CD4-positive, alpha-beta T cell (primary cell): Measurements from ENCODE around the gene R3HDM2. TPM values are rescaled to one million over a fixed set of nuclear protein-coding genes. Genes with fewer than 3 reads are reported as not detected.

Experiments used
- ATAC-seq: fragments of 200-7000 bp; cut with Tn5 transposase; one replicate; pipeline ENCODE4 v1.10.0; 2022; ENCODE audit warnings: mild to moderate bottlenecking; ENCODE audit not compliant: poor library complexity
- CTCF ChIA-PET: fragments of 350-600 bp; sonication (Branson Sonifier 250); formaldehyde crosslinking; loops from one replicate; lab custom pipeline; 2021; ENCODE audit warnings: antibody characterized with exemption, inconsistent platforms; lab: Charles Lee
- POLR2A ChIA-PET: fragments of 350-600 bp; sonication (Branson Sonifier 250); formaldehyde crosslinking; loops from one replicate; lab custom pipeline; 2021; ENCODE audit warnings: antibody characterized with exemption, inconsistent platforms; lab: Charles Lee
- DNase-seq, 14 experiments: peaks; one replicate each; pipeline ENCODE4 v3.0.0-alpha.2; 2013 to 2020; ENCODE audit warnings: mixed read lengths in 2 of 14
- H3K27ac ChIP-seq, 2 donors: one replicate each; pipeline versions ENCODE4 v1.5.1 to v1.7.0; 2013; ENCODE audit warnings: low read length in 2 of 2, low read depth in 1 of 2, mild to moderate bottlenecking in 1 of 2
- H3K27me3 ChIP-seq, 2 experiments: 1 replicate in 1 of 2; 2 replicates in 1 of 2; pipeline versions ENCODE4 v1.6.1 to v1.7.0; 2013; ENCODE audit warnings: low read length in 2 of 2, control low read depth in 1 of 2, mild to moderate bottlenecking in 1 of 2, moderate library complexity in 1 of 2; ENCODE audit not compliant: insufficient read depth in 2 of 2, control insufficient read depth in 1 of 2
- H3K36me3 ChIP-seq: one replicate; pipeline ENCODE4 v1.6.1; 2013; ENCODE audit warnings: low read length, control low read depth; ENCODE audit not compliant: insufficient read depth
- H3K4me1 ChIP-seq: one replicate; pipeline ENCODE4 v1.6.1; 2013; ENCODE audit warnings: low read length, control low read depth; ENCODE audit not compliant: insufficient read depth
- H3K4me3 ChIP-seq: one replicate; pipeline ENCODE4 v1.5.1; 2013; ENCODE audit warnings: mild to moderate bottlenecking, low read length, moderate library complexity
- H3K9me3 ChIP-seq, 2 experiments: 1 replicate in 1 of 2; 2 replicates in 1 of 2; pipeline versions ENCODE4 v1.6.1 to v1.7.0; 2013; ENCODE audit warnings: low read length in 2 of 2, mild to moderate bottlenecking in 2 of 2, control low read depth in 1 of 2, moderate library complexity in 1 of 2; ENCODE audit not compliant: control insufficient read depth in 1 of 2, insufficient read depth in 1 of 2
- H3K27ac Mint-ChIP-seq: one replicate; pipeline ENCODE4 v1.8.0; 2020; ENCODE audit warnings: mixed read lengths
- H3K27me3 Mint-ChIP-seq: one replicate; pipeline ENCODE4 v1.8.0; 2021; ENCODE audit warnings: mixed read lengths
- H3K36me3 Mint-ChIP-seq: one replicate; pipeline ENCODE4 v1.8.0; 2021; ENCODE audit warnings: low read depth, mixed read lengths
- H3K4me1 Mint-ChIP-seq: one replicate; pipeline ENCODE4 v1.8.0; 2021; ENCODE audit warnings: low read depth, mixed read lengths
- H3K4me3 Mint-ChIP-seq: one replicate; pipeline ENCODE4 v1.8.0; 2020; ENCODE audit warnings: mild to moderate bottlenecking, mixed read lengths
- H3K9me3 Mint-ChIP-seq: one replicate; pipeline ENCODE4 v1.8.0; 2020; ENCODE audit warnings: mixed read lengths
- intact Hi-C, 2 experiments: fragments of 100-400 bp; cut with DNase I in 1 of 2; cut with micrococcal nuclease in 1 of 2; formaldehyde crosslinking; loops; one replicate each; pipeline versions ENCODE4 v1.15.1 to v1.9.0; 2023 to 2025; cut with DNase I, micrococcal nuclease
- total RNA-seq, 174 experiments: library from RNA in 2 of 174; stranded (reverse) in 2 of 174; gene quantifications; one replicate each; pipeline ENCODE4 v1.2.3 and lab custom pipeline; 2021 to 2026
- TF ChIP-seq, protein P1 (sequence below): fragments of 200-600 bp; IDR thresholded peaks from one replicate; pipeline ENCODE4 v1.8.0; 2022; ENCODE audit warnings: antibody characterized with exemption, mild to moderate bottlenecking

The R3HDM2 gene
- total RNA-seq, 2 experiments from 2014 or later, result 106 to 115 TPM

- Histone ChIP-seq H3K27ac (peak overlapping the region in 1 of 2 donors; percentile 7), H3K27me3 (no peaks in the 10 kb centered on the region), H3K9me3 (no peaks in the 10 kb centered on the region), H3K36me3 (peaks cover 64% of the 10 kb centered on the region), H3K4me1 (peaks cover 3% of the 10 kb centered on the region), H3K4me3 (no peak overlapping the region)
- intact Hi-C loops, result loop anchor here in 1 of 2 experiments (10.0 kb wide), 1 partner anchor 187 kb away; the partner anchor contains the start of genes GLI1 and INHBE
- H3K27me3 Mint-ChIP-seq, result no peaks in the 10 kb centered on the region
- no peak overlapping the region for H3K27ac Mint-ChIP-seq
- ChIA-PET CTCF (no interaction called here), POLR2A (no interaction called here)
- H3K4me1 Mint-ChIP-seq, result no peaks in the 10 kb centered on the region
- TF ChIP-seq, protein P1, sequence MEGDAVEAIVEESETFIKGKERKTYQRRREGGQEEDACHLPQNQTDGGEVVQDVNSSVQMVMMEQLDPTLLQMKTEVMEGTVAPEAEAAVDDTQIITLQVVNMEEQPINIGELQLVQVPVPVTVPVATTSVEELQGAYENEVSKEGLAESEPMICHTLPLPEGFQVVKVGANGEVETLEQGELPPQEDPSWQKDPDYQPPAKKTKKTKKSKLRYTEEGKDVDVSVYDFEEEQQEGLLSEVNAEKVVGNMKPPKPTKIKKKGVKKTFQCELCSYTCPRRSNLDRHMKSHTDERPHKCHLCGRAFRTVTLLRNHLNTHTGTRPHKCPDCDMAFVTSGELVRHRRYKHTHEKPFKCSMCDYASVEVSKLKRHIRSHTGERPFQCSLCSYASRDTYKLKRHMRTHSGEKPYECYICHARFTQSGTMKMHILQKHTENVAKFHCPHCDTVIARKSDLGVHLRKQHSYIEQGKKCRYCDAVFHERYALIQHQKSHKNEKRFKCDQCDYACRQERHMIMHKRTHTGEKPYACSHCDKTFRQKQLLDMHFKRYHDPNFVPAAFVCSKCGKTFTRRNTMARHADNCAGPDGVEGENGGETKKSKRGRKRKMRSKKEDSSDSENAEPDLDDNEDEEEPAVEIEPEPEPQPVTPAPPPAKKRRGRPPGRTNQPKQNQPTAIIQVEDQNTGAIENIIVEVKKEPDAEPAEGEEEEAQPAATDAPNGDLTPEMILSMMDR, result no peak
- DNase-seq (no peak), ATAC-seq (no peak)
- H3K4me3 Mint-ChIP-seq, result no peak overlapping the region
- peaks cover 87% of the 10 kb centered on the region for H3K36me3 Mint-ChIP-seq
- no peaks in the 10 kb centered on the region for H3K9me3 Mint-ChIP-seq
Measured at GRCh38 chr12:57268264-57268663, 162.6 kb downstream of the R3HDM2 start.

GRCh38 chr12:57266681-57267080 lies 164.2 kb downstream of the R3HDM2 start:
- H3K27me3 ChIP-seq, result no peaks in the 10 kb centered on the region
- Mint-ChIP-seq H3K27me3 (no peaks in the 10 kb centered on the region), H3K27ac (no peak overlapping the region), H3K36me3 (peaks cover 89% of the 10 kb centered on the region), H3K9me3 (no peaks in the 10 kb centered on the region), H3K4me3 (no peak overlapping the region), H3K4me1 (no peaks in the 10 kb centered on the region)
- CTCF ChIA-PET, result no interaction called here
- no peak overlapping the region for H3K27ac ChIP-seq
- H3K36me3 ChIP-seq, result peaks cover 66% of the 10 kb centered on the region
- ATAC-seq (no peak), DNase-seq (no peak)
- TF ChIP-seq, protein P1, result no peak
- no peak overlapping the region for H3K4me3 ChIP-seq
- H3K4me1 ChIP-seq, result peaks cover 3% of the 10 kb centered on the region
- intact Hi-C loops, result loop anchor here in 1 of 2 experiments (10.0 kb wide), 1 partner anchor 188 kb away; the partner anchor contains the start of genes GLI1 and INHBE
- no peaks in the 10 kb centered on the region for H3K9me3 ChIP-seq
- POLR2A ChIA-PET, result no interaction called here

GRCh38 chr12:57263096-57263495 lies 167.7 kb downstream of the R3HDM2 start:
- TF ChIP-seq, protein P1, result no peak
- no peaks in the 10 kb centered on the region for H3K9me3 Mint-ChIP-seq
- no peaks in the 10 kb centered on the region for H3K27me3 Mint-ChIP-seq
- no peak for DNase-seq
- Histone ChIP-seq H3K9me3 (no peaks in the 10 kb centered on the region), H3K4me3 (no peak overlapping the region), H3K27me3 (no peaks in the 10 kb centered on the region), H3K36me3 (peaks cover 68% of the 10 kb centered on the region), H3K27ac (no peak overlapping the region), H3K4me1 (peaks cover 3% of the 10 kb centered on the region)
- ATAC-seq, result no peak
- no peaks in the 10 kb centered on the region for H3K4me1 Mint-ChIP-seq
- intact Hi-C loops, result loop anchor here in 1 of 2 experiments (10.0 kb wide), 1 partner anchor 192 kb away; the partner anchor contains the start of genes GLI1 and INHBE
- H3K4me3 Mint-ChIP-seq, result no peak overlapping the region
- POLR2A ChIA-PET, result no interaction called here
- H3K36me3 Mint-ChIP-seq, result peaks cover 87% of the 10 kb centered on the region
- H3K27ac Mint-ChIP-seq, result no peak overlapping the region
- CTCF ChIA-PET, result interaction anchor here (1.5 kb wide), 1 partner anchor 189 kb away, joined by 5 read pairs; no protein-coding TSS in a partner anchor
